HG02759 (cell line): ENCODE data around the gene EFR3B.

ENCODE experiments used
- ATAC-seq: cut with Tn5 transposase; IDR thresholded peaks from one replicate; pipeline ENCODE4 v1.9.1; 2021; ENCODE audit warnings: mild to moderate bottlenecking, moderate library complexity; ENCODE audit not compliant: unreplicated experiment

The EFR3B gene

DNA sequence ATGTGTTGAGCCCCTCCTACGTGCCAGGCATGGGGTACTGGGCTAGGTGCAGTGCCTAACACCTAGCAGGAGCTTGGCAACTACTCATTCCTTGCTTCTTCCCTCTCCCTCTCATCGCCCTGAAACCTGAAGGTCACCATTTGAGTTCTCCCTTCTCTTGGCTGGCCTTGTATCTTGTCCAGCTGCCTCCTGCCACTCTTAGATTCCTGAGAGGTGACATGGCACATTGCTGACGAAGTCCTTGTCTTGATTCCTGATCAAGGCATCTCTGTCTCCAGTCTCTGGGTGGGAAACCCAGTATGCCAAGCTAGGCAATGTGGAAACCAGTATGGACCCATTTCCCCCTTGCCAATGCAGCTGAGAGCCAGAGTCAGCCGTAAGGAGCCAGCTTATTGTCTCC lies 9.0 kb upstream of the EFR3B start:
- no peak for ATAC-seq

DNA sequence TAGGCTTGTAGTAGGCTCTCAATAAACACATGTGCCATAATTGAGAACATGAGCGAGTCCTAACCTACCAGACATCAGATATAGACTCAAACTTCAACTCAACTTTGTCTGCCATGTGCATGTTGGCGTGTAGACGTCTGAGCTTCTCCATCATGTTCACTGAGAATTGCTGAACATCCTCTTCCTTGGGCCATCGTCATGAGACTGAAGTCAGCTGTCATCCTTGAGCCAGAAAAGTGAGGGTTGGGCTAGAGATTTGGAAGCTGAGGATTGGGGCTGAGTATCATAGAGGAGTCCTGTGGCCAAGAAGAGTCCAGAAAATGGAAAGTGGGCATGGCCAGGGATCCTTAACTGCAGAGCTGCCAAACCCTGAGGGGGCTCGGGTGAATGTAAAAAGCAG lies 7.8 kb upstream of the EFR3B start:
- no peak for ATAC-seq

DNA sequence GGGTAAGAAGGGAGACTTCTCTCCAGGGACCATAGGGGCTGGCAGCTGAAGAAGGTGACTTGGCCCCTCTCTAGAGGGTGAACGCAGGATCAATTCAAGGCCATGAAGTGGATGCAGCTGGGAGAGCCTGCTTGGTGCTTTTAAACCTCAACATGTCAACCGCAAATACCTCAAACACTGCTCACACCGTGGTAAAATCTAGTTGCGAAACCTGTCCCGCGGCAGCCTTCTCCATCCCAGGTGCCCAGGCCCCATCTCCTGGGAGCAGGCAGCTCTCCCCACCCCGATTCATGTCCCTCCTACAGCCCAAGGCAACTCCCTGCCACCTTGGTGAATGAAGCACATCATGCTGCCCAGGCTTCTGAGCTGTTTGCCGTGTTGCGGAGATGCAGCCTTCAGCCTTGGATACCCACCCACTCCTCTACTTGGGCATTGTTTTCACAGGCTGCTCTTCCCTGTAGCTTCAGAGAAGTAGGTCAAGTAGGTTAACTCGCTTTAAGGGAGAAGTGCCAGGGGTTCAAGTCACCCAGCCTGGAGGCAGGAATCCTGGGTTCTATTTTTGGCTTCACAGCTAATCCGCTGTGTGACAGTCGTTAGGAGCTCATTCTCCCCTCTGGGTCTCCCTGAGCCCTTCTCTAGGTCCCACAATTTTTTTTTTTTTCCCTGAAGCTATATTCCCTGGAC lies 6.2 kb upstream of the EFR3B start:
- ATAC-seq = no peak

DNA sequence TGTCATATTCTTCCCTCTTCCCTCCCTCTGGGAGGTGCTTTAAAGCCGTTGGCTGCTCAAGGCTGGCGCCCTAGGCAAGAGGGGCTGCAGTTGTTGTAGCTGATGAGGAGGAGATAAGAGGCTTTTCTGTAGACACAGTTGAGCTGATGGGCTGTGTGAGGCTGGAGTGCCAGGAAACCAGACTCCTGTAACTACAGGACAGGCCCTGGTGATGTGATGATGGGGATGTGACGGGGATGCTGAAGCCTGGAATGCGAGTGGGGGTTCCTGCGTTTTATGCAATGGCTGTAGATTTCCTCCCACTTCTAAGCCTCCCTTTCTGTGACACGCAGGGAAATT lies 5.7 kb upstream of the EFR3B start:
- no peak for ATAC-seq

DNA sequence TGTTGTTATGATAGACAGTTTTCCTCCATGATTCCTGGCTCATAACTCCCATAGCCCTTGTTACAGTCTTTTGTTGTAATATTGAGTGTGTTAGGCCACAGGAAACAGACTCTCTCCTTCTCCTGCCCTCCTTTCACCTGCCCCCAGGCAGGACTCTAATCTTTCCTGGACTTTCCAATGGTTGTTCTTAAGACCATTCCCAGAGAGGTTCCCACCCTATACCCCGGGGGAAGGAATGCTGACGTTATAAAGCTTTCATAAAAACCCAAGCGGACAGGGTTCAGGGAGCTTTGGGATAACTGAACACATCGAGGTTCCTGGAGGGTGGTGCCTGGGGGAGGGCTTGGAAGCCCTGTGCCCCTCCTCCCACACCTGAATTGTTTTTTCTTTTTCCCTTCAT lies 2.8 kb upstream of the EFR3B start:
- no peak for ATAC-seq

DNA sequence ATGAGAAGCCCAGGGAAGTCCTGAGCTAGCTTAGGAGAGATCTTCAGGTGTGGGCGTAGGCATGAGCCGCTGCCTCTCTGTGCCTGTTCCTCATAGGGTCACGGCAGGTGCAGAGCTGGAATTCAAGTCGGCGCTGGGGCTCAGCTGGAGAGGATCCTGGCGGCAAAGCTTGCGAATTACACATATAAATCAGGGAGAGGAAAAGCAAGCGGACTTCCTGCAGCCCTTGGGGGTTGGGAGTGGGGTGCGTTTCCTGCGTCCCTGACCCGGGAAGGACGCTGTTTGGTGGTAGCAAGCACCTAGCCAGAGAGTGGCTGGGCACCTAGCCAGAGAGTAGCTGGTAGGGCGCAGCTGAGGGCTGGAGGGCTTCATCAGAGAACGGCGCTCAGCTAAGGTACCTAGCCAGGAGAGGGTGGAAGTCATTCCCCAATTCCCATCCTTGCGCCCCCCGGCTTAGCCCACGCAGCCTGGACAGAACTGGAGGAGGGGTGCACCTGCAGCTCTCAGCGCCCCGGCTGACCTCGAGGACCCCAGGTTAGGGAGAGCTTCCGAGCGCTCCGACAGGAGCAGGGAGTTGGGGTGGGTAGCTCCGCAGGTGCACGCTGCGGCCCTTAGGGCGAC lies 459 bp upstream of the EFR3B start:
- ATAC-seq = no peak

DNA sequence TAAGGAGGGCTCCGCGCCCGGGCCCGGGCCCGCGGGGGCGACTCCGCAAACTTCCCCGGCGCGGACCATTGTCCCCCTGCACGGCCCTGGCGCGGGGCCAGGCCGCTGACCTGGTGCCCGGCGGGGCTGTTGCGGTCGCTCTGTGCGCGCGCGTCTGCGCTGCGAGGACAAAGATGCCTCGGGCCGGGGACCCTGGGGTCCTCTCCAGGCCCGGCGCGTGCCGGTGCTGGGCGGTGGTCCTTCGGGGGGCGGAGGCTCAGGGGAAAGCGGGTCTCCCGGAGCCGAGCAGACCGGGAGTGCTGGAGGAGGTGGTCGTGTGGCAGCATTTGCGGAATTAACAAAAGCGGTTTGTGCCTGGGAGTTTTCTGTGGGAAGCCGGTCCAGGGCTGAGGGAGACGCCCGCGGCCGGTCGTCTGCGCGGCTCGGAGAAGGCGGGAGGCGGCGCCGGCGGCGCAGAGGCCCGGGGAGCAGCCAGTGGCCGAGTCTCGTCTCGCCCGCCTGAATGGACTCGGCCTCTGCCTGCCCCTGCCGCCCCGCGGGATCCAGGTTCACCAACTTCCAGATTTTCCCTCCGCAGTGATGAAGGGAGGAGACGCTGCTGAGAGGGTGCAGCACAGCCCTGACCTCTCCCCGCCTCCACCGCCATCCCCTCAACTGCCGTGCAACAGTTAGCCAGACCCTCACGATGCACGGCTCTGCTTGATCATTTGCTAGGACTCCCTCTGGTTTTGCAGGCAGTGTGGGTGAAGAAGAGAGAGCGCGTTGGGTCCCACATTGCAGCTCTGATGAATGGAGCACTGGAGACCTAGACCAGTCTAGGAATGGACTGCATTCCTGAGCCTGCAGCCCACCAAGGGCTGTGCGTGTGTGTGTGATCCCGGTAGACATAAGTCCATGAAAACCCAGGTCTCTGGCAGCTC lies 705 bp downstream of the EFR3B start:
- ATAC-seq = peak; percentile 13

DNA sequence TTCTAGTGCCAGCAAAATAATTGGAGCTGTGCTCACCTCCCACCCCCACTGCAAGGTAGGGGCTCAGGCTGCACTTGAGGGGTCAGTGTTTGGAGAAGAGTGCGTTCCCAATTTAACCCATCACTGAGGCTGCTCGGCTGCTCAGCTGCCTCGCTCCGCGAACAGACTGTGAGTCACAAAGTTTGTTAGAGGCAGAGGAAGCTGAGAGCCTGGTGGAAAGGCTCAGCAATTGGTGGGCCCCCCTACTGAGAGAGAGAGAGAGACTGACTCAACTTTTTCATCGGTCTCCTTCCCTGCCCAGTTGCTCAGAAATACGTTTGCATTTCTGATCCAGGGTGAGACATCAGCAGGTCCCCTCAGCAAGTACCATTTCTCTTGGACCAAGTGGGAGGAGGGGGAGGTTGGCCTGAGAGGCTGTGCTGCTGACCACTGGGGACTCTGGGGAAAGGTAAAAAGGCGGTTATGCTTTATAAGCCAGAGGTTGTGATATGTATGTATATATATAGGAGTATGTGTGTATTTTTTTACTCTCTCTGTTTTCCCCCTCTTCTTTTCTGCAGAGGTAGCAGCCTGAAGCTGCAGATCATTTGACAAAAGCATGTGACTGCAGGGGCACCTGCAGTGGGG lies 1.5 kb downstream of the EFR3B start:
- no peak for ATAC-seq

DNA sequence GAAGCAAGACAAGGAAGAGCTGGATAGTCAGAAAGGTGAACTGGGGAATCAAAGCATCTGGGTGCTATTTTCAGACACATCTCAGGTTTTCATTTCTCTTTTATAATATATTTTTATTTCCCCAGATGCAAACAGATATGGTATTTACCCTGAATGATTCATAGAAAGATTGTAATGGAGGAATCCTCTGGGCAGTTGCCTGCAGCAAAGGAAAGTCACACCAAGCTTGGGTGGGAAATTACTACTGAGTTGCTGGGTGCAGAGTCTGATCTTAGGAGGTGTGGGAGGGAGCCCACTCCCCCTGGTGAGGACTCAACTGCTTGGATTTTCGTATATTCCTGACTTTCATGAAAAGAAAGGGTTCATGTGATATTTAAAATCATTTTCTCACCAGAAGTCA lies 2.1 kb downstream of the EFR3B start:
- ATAC-seq = no peak

DNA sequence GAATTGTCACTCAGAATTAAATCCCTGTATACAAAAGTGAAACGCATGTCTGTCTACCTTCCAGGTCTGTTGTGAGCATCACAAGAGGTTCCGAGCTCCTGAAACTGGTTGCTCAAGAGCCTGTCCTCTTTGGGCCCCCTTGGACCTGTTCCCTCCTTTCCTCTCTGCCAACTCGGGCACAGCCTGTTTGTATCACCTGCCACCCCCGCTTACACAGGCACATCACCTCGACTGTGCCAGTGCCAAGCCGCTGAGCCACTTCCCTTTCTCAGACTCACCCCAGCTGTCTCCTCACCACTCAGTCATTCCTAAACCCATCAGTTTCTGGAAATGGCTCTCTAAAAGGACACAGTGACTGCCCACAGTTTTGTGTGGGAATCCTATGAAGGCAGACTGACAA lies 3.1 kb downstream of the EFR3B start:
- no peak for ATAC-seq

DNA sequence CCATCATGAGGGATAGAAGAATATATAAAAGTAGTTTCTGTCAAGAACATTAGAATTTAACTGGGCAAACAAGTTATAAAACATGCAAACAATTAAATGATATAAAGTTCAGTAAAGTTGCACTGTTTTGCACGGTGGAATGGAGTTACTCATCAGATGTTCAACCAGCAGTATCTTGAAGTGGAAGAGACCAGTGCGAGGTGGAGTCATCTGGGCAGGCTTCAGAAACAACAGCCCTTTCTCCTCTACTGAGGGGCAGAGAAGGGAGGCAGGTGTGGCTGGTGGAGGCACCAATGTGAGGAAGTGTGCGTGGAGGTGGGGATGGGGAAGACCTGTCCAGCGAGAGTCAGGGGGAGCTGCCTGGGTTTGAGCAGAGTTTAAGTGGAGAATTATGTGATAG lies 7.5 kb downstream of the EFR3B start:
- ATAC-seq = no peak

DNA sequence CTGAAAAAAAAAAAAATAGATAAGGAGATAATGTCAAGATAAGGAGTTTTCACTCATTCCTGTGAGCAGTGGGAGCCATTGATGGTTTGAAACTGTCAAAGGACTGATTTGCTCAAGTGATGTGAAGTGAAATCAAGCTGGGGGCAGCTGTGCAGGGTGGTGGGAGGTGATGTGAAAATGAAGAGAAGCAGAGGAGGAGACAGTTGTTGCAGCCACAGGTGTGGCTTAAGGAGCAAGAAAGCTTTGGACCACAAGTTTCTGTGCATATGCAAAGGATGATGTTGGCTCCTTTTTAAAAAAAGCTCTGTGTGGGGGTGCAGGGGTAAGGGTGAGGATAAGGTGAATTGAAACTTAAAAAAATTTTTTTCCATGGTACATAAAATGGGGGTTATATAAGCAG lies 8.3 kb downstream of the EFR3B start:
- ATAC-seq = no peak

DNA sequence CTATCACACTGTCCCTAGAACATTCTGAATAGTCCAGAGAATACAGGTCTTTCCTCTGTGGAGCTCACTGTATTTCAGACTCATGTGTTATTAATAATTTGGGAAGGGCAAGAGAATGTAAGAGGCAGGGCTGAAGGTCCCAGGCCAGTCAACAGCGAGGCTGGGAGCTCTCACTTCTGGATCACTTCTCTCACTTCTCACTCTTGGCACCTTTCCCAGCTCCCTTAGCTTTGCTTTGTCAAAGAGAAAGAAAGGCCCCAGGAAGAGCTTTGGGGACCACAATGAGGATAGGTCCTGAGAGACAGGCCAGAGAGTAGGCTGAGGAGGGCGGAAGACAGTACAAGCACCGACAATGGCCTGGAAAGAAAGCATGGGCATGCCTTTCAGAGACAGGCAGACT lies 11.2 kb downstream of the EFR3B start:
- ATAC-seq = no peak

DNA sequence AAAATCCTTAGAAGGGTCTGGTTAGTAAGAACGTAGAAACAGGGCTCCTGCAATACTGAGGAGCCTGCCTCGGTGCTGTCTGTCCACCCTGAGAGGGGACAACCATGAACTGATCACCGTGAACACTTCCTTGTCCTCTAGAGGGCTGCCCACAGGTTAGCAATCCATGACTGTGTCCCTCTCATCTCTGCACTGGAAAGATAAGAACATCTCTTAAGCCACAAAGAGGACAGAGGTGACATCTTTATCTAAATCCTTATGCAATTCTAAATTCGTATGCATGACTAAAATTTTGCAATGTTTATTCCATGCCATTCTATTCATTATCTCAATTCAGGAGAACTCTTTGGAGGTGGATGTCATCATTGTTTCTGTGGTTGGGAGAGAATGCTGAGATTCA lies 12.8 kb downstream of the EFR3B start:
- ATAC-seq = no peak

DNA sequence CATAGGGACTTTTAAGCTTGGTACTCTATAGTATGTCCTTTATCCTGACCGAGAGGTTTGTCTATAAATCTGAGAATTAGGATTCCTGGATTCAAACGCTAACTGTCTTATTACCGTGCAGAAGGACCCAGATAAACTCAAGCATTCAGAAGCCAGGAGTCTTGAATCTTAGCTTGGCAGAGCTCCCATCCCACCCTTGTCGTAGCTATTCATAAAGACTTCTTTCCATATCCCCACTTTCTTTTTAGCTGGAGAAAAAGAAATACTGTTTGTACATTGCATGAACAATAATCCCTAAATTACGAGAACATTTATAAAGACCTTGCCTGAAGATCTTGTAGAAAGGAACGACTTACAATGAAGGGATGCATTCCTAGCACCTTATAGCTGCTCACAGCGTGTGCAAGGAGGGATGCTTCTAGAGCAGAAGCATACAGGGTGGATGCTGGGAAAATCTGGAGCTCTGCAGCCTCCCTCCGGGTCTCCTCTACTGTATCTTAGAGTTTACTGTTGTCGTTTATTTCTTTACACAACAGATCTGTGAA lies 13.6 kb downstream of the EFR3B start:
- no peak for ATAC-seq

DNA sequence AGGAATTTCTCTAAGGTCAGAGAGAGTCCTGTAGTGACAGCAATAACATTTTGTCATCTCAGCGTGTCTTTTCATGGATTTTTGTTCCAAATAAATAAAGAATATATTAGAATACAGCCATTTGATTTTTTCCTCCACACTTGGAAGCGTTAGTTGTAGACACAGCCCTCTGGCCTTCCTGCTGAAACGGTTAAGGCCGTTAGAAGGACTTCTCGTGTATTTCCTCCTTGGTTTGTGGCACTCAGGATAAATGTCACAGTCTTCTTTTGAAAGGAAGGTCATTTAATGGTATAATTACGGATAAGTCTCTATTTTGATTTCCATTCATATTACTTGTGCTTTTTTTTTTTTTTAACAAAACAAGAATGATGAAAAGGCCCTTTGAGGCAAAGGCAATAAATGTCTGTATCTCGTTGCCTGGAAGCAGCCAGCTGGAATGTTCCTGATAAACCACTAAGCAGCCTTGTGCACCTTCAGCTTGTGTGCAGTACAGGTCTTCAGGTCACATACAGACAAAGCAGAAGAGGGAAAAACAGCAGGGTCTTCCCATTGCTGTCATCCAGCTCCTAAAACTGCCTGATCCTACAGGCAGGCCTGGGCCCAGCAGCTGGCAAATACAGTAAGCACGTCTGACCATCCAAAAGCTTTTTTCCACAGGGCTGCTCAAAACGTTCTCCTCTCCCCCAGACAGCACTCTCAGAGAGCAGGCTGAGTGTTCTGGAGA lies 14.4 kb downstream of the EFR3B start:
- ATAC-seq = no peak

DNA sequence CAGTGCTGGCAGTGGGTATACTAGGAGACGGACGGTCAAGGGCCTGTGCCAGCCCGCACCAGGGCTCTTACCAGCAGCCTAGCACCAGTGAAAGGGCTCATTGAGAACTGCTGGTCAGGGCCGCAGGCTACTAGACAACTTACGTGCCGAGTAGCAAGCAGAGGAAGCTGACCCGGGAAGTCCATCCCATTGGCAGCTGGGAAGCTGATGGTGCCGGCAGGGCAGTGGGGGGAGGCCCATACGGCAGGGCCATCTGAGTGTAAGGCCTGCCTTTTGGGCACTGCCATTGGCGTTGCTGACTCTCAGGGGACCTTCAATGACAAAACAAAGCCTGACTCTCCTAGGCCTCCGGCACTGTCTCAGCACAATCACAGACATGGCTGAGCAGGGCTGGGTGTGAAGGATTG lies 20.6 kb downstream of the EFR3B start:
- no peak for ATAC-seq

DNA sequence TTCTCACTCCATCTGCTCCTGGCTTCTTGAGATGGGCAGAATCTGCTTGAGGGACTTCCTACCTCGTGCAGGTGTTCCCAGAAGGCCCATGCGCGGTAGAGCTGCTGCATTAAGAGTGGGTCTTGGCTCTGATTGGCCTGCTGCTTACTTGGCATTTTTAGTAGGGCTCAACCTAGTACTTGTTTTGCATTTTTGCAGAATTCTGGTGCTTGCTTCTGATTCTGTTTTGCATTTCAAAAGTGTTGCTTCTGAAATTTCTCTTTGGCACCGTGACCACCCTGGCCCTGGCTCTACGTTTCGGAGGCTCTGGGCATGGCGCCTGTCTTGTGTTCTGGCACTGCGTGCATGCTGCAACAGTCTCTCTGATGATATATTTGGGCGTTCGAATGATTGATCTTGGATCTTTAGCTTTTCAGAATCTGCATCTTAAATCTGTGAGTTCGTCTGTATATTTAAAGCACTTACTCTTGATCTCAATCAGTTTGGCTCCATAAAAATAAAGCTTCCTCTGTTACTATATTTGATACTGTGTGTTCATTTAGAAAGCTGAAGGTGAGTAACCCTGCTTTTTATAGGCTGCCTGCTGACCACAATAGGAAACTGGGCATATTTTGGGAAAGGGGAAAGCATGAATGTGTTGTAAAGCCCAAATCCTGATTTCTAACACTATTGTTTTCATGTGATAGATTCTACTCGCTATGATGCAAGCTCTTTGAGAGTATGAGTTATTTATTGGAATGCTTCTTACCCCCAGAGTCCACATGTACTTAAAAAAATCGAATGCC lies 22.2 kb downstream of the EFR3B start:
- ATAC-seq = no peak

DNA sequence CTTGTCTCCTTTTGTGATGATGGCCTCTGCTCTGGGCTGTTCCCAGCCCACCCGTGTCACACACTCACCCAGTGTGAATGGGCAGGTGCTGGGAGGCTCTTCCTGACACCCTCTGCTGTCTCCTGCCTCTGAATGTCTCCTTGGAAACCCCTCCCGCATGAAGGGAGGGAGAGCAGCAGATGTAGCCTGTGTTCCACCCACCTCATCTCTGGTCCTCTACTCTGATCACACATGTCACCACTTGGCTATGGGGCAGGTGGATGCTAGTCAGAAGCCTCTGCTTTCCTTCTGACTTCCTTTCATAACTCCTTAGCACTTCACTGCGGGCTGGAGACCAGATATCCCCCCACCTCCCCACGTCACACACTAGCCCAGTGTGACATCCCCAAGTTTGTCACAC lies 23.9 kb downstream of the EFR3B start:
- no peak for ATAC-seq

DNA sequence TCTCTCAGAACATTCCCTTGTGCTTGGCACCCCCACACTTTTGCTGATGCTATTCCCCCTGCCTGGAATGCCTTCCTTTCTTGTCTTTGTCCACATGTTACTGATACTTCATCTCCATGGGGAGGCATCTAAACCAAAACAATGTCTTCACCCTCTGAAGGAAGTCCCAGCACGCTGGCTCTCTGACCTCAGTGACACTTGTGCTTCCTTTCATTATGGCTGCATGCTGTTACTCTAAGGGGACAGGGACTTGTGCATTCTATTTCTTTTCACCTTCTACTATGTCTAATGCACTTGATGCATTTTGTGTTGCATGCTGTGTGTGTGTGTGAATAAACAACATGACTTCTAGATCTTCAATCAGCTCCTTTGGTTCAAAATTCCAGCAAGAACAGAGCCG lies 24.6 kb downstream of the EFR3B start:
- ATAC-seq = no peak
